Measurements from ENCODE around the gene SRGAP2C.
"Not testable (repeated sequence)": the region's sequence is repeated elsewhere in the genome, so short reads cannot be mapped to it uniquely, and the experiment has no call there.

Gene SRGAP2C

DNA sequence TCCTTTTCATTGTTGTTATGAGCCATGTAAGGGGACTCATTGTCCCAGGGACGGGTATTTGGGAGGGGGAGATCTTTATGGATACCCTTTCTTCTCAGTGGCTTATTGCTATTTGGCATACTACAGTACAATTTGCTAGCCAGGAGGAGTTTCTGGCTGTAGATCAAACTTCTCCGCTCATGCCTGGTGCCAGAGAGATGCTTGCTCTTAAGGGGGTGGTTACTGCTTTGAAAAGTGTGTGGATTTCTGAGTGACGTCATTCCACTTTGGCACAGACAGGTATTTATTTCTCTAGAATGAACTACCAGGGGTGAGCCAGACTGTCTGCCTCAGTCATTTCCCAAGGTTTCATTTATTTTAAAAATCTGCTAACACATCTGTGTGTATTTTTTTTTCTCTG lies 131.3 kb downstream of the SRGAP2C start:
- not testable (repeated sequence) for H3K9ac ChIP-seq (ENCODE audit: low read length); H3K4me1 ChIP-seq (ENCODE audit: control insufficient read depth in 1 of 2, insufficient read depth in 2 of 2, low read length in 2 of 2); H3K4ac ChIP-seq (ENCODE audit: low read depth, low read length); H3K79me2 ChIP-seq (ENCODE audit: control insufficient read depth, insufficient read depth, low read length, poor library complexity); DNase-seq; H3K36me3 ChIP-seq (ENCODE audit: control insufficient read depth in 1 of 2, insufficient read depth in 2 of 2, low read length in 2 of 2); H3K23ac ChIP-seq (ENCODE audit: low read length); H3K4me2 ChIP-seq (ENCODE audit: low read length); H2BK5ac ChIP-seq (ENCODE audit: low read depth, low read length, poor library complexity); H4K12ac ChIP-seq (ENCODE audit: low read depth, low read length); H4K8ac ChIP-seq (ENCODE audit: low read depth, low read length); H3K18ac ChIP-seq (ENCODE audit: low read length); H2AK5ac ChIP-seq (ENCODE audit: low read length); H3K14ac ChIP-seq (ENCODE audit: low read length); H2AFZ ChIP-seq (ENCODE audit: insufficient read depth, low read length, poor library complexity); H4K91ac ChIP-seq (ENCODE audit: low read depth, low read length); H3K79me1 ChIP-seq (ENCODE audit: low read length); H2BK12ac ChIP-seq (ENCODE audit: low read length); H3K9me3 ChIP-seq (ENCODE audit: insufficient read depth, low read depth, low read length); H3K27me3 ChIP-seq (ENCODE audit: insufficient read depth, low read length); H3K4me3 ChIP-seq (ENCODE audit: low read depth, low read length); H3K27ac ChIP-seq (ENCODE audit: low read depth, low read length); H2BK120ac ChIP-seq (ENCODE audit: insufficient read depth, low read length, poor library complexity)
- no CpG with 5 or more reads among the region's 3 CpGs for WGBS (ENCODE audit: extremely low coverage, insufficient coverage, insufficient read length)

DNA sequence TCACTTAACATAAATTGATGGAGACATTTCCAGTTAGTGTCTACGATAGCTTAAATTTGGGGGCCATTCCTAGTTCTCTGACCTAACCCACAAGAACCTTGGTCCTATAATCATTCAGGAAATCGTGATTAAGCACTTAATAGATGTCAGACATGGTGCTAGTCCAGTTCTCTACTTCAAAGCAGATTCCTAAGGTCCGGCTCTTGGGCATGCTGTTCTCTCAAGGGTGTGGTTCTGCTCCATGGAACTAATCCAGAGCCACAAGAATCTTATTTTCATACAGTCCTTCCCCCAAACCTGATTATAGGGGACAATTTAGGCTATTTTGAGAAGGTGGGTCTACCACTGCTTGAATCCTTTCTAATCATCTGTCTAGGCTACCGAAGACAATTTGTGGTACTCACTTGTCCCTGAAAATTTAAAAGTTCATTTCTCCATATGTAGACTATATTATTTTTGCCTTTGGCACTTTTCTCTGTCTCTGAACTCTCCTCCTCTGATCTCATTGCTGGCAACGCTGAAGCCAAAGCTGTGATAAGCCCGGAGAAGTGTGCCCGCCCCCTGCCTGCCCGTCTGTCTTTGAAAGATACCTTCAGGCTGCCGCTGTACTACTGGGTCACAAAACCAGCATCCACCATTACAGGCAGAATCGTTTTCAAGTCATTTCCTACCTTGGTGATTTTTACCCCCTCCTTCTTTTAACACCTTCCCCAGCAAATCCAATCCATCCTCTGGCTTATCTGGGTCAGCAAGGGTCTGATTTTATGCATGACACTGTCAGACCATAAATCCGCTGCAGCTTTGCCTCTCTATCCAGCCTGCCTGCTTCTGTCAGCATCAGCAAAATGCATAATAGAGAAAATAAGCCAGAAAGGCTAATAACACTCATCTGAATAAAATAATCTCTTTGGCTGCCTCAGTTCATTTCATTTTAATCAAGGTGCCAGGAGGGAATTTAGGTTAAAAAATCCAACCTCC lies 133.0 kb downstream of the SRGAP2C start:
- not testable (repeated sequence) for H3K79me1 ChIP-seq (ENCODE audit: low read length); H2AK5ac ChIP-seq (ENCODE audit: low read length); H3K27me3 ChIP-seq (ENCODE audit: insufficient read depth, low read length); H4K12ac ChIP-seq (ENCODE audit: low read depth, low read length); H2BK5ac ChIP-seq (ENCODE audit: low read depth, low read length, poor library complexity); H3K4me3 ChIP-seq (ENCODE audit: low read depth, low read length); H4K91ac ChIP-seq (ENCODE audit: low read depth, low read length); H3K9me3 ChIP-seq (ENCODE audit: insufficient read depth, low read depth, low read length); H2BK120ac ChIP-seq (ENCODE audit: insufficient read depth, low read length, poor library complexity); H2BK12ac ChIP-seq (ENCODE audit: low read length); H3K36me3 ChIP-seq (ENCODE audit: control insufficient read depth in 1 of 2, insufficient read depth in 2 of 2, low read length in 2 of 2); H3K4me2 ChIP-seq (ENCODE audit: low read length); H3K9ac ChIP-seq (ENCODE audit: low read length); H3K79me2 ChIP-seq (ENCODE audit: control insufficient read depth, insufficient read depth, low read length, poor library complexity); H4K8ac ChIP-seq (ENCODE audit: low read depth, low read length); H3K4me1 ChIP-seq (ENCODE audit: control insufficient read depth in 1 of 2, insufficient read depth in 2 of 2, low read length in 2 of 2); H2AFZ ChIP-seq (ENCODE audit: insufficient read depth, low read length, poor library complexity); H3K14ac ChIP-seq (ENCODE audit: low read length); H3K4ac ChIP-seq (ENCODE audit: low read depth, low read length); H3K23ac ChIP-seq (ENCODE audit: low read length); DNase-seq; H3K27ac ChIP-seq (ENCODE audit: low read depth, low read length); H3K18ac ChIP-seq (ENCODE audit: low read length)
- no CpG with 5 or more reads among the region's 11 CpGs for WGBS (ENCODE audit: extremely low coverage, insufficient coverage, insufficient read length)

DNA sequence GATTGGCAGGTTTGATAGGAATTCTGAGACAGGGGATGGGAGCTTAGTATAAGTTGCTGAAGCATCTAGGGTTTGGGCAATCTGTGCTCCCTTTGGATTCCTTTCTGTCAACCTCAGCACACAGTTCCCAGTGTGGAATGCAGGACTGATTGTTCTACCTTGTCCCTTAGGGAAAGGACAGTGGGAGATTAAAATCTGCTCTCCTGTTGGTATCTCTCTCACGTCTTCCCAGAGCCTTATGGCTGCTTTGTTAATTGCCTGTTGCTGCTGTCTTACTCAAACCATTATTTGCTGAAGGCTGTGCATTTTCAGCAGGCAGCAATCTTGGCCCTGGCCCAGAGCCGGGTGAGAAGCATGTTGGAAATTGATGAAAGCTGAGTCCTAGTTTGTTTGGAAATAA lies 133.9 kb downstream of the SRGAP2C start:
- not testable (repeated sequence) for H3K27ac ChIP-seq (ENCODE audit: low read depth, low read length); H2AK5ac ChIP-seq (ENCODE audit: low read length); H3K27me3 ChIP-seq (ENCODE audit: insufficient read depth, low read length); H3K4me2 ChIP-seq (ENCODE audit: low read length); H3K4me3 ChIP-seq (ENCODE audit: low read depth, low read length); H3K4me1 ChIP-seq (ENCODE audit: control insufficient read depth in 1 of 2, insufficient read depth in 2 of 2, low read length in 2 of 2); H3K14ac ChIP-seq (ENCODE audit: low read length); H4K91ac ChIP-seq (ENCODE audit: low read depth, low read length); H3K36me3 ChIP-seq (ENCODE audit: control insufficient read depth in 1 of 2, insufficient read depth in 2 of 2, low read length in 2 of 2); H3K79me1 ChIP-seq (ENCODE audit: low read length); H3K9ac ChIP-seq (ENCODE audit: low read length); H3K4ac ChIP-seq (ENCODE audit: low read depth, low read length); H2BK120ac ChIP-seq (ENCODE audit: insufficient read depth, low read length, poor library complexity); H2BK5ac ChIP-seq (ENCODE audit: low read depth, low read length, poor library complexity); H4K12ac ChIP-seq (ENCODE audit: low read depth, low read length); H3K18ac ChIP-seq (ENCODE audit: low read length); H4K8ac ChIP-seq (ENCODE audit: low read depth, low read length); H3K9me3 ChIP-seq (ENCODE audit: insufficient read depth, low read depth, low read length); H3K23ac ChIP-seq (ENCODE audit: low read length); H3K79me2 ChIP-seq (ENCODE audit: control insufficient read depth, insufficient read depth, low read length, poor library complexity); H2BK12ac ChIP-seq (ENCODE audit: low read length); DNase-seq; H2AFZ ChIP-seq (ENCODE audit: insufficient read depth, low read length, poor library complexity)
- WGBS (ENCODE audit: extremely low coverage, insufficient coverage, insufficient read length): no CpG with 5 or more reads among the region's 2 CpGs

DNA sequence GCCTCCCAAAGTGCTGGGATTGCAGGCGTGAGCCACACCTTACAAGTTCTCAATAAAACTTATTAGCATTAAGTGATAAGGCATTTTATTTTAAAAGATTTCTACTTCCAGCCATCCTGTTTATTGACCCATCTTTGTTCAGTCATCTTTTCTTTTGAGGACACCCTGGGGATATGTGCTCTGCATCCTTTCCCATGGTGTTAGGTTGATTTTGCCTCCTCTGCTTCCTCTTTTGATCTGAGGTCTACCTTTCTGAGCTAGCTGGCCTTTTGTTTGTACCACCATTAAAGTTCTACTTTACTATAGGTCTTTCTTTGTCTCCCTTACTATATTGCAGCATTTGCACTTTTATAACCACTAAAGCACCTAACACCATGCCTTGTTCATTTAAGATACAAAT lies 136.9 kb downstream of the SRGAP2C start:
- WGBS (ENCODE audit: extremely low coverage, insufficient coverage, insufficient read length): no CpG with 5 or more reads among the region's 1 CpG
- H2BK120ac ChIP-seq (ENCODE audit: insufficient read depth, low read length, poor library complexity); H3K4ac ChIP-seq (ENCODE audit: low read depth, low read length); DNase-seq; H3K4me3 ChIP-seq (ENCODE audit: low read depth, low read length); H3K9me3 ChIP-seq (ENCODE audit: insufficient read depth, low read depth, low read length); H3K4me2 ChIP-seq (ENCODE audit: low read length); H3K23ac ChIP-seq (ENCODE audit: low read length); H2AK5ac ChIP-seq (ENCODE audit: low read length); H2BK5ac ChIP-seq (ENCODE audit: low read depth, low read length, poor library complexity); H3K36me3 ChIP-seq (ENCODE audit: control insufficient read depth in 1 of 2, insufficient read depth in 2 of 2, low read length in 2 of 2); H2AFZ ChIP-seq (ENCODE audit: insufficient read depth, low read length, poor library complexity); H3K18ac ChIP-seq (ENCODE audit: low read length); H3K27ac ChIP-seq (ENCODE audit: low read depth, low read length); H3K79me2 ChIP-seq (ENCODE audit: control insufficient read depth, insufficient read depth, low read length, poor library complexity); H3K79me1 ChIP-seq (ENCODE audit: low read length); H3K4me1 ChIP-seq (ENCODE audit: control insufficient read depth in 1 of 2, insufficient read depth in 2 of 2, low read length in 2 of 2); H3K27me3 ChIP-seq (ENCODE audit: insufficient read depth, low read length); H3K14ac ChIP-seq (ENCODE audit: low read length); H4K91ac ChIP-seq (ENCODE audit: low read depth, low read length); H2BK12ac ChIP-seq (ENCODE audit: low read length); H3K9ac ChIP-seq (ENCODE audit: low read length); H4K8ac ChIP-seq (ENCODE audit: low read depth, low read length); H4K12ac ChIP-seq (ENCODE audit: low read depth, low read length): not testable (repeated sequence)

Data from trophoblast cell (in vitro differentiated cells and primary cell).